GM18507 (cell line): Measurements from ENCODE around the gene KCNJ1.

Experiments used
- DNase-seq: peaks from one replicate; pipeline ENCODE4 v3.0.0; 2011; ENCODE audit warnings: low read depth; ENCODE audit not compliant: insufficient read length; ENCODE audit errors: extremely low spot score
- FAIRE-seq: peaks from 2 replicates; lab custom pipeline; 2011; peaks lifted over from hg19 to GRCh38; lab: Jason Lieb, UNC

Gene KCNJ1

GRCh38 chr11:128886406-128887124, 19.5 kb upstream of the KCNJ1 start:
- DNase-seq: no peak
- FAIRE-seq: no peak

- DNase-seq: peak; percentile 39
- FAIRE-seq: peak; percentile 77
Observed at GRCh38 chr11:128884703-128885338, 17.7 kb upstream of the KCNJ1 start.

DNA sequence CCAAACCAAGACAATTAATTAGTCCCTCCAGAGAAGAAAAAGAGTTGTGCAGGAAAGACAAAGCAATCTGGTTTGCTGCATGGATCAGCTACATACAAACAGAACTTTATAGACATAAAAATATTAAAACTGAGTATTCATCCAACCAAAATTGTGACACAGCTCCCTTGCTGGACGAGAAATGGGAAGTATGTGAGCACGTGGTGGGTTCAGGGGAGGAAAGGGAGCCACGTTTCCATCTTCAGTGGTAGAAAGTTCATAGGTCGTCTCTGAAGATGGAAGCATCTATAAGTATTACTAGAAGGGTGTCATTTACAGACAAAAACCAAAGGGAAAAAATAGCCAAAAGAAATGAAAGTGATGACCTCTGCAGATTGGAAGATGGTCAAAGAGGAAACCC, 17.0 kb upstream of the KCNJ1 start:
- FAIRE-seq: no peak

DNA sequence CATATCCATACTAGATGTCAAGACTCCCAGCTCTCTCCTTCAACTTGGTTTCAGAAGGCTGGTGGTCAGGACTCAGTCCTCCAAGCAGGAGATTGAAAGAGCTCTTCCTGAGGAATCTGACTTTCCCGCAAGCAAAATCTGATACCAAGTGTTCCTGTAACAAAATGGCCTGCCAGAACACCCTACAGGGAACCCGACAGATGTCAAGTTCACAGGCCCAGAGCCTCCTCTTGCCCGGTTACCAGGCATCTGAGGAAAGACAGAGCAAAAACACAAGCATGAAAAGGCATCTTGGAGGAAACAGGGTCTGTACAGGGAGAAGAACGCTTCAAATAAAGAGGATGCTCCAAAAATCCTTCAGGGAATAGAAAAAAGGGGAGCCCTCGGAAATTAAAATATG, 15.4 kb upstream of the KCNJ1 start:
- DNase-seq (no peak), FAIRE-seq (no peak)

More for the DNA sequence above, 17.0 kb upstream of the KCNJ1 start:
- DNase-seq: no peak

- DNase-seq (no peak), FAIRE-seq (no peak)
Observed at GRCh38 chr11:128881221-128881620, 14.1 kb upstream of the KCNJ1 start.

DNA sequence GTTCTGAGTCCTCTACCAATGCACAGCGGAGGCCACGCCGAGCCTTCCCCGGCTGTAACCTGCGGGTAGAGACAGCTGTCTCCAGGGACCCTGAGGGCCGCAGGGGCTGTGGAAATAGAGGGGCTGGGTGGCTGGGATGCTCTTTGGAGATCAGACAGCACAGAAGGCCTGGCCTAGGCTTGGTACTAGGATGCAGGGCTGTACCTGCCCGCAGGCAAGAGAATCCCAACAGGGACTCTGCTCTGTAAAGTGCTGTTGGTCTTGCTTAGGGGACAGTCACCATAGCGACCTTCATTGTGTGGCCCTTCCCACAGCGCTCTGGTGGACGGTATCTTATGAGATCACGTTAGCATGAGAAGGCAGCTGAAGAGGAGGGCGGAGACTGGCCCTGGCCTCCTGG, 12.7 kb upstream of the KCNJ1 start:
- FAIRE-seq (no peak), DNase-seq (no peak)

GRCh38 chr11:128878455-128878854, 11.4 kb upstream of the KCNJ1 start:
- no peak for FAIRE-seq
- DNase-seq: no peak

DNA sequence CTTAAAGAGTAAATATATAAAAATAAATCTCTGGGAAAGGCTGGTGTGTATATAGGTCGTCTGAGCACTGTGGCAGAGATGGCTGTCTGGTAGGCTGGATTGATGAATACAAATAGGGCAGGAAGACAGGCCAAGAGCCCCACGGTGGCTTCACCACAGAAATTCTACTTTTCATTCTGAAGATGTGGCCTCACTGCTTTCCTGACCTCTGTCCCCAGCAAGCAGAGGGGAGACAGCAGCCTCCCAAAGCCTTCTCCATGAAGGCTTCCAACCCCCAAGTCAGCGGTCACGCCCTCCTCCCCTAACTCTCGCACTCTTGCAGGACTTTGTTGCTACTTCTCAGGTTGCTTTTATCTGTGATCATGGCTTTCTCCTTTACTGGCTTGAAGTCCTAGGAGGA, 10.6 kb upstream of the KCNJ1 start:
- DNase-seq: no peak
- no peak for FAIRE-seq

- no peak for FAIRE-seq
Observed at GRCh38 chr11:128876133-128876650, 9.1 kb upstream of the KCNJ1 start.

GRCh38 chr11:128874427-128874826, 7.3 kb upstream of the KCNJ1 start:
- no peak for FAIRE-seq

More at GRCh38 chr11:128876133-128876650, 9.1 kb upstream of the KCNJ1 start:
- no peak for DNase-seq

DNA sequence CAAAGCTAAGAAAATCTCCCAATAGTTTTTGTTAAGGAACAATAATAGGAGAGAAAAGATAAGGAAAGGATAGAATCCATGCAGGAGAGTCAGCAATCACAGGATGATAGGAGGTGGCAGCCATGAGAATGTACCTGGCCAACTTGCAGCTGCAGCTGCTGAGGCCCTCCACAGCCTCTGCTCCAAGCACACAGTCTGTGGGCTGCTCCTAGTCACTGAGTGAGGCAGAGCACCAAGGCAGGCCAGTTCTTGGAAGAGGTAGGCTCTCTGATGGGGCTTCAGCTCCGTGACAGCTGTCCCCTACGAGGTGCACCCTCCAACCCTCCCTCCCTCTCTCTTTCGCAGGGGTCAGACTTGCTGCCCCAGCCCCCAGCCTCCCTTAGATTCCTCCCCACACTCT, 5.5 kb upstream of the KCNJ1 start:
- FAIRE-seq (no peak), DNase-seq (no peak)

More at GRCh38 chr11:128874427-128874826, 7.3 kb upstream of the KCNJ1 start:
- DNase-seq: no peak

DNA sequence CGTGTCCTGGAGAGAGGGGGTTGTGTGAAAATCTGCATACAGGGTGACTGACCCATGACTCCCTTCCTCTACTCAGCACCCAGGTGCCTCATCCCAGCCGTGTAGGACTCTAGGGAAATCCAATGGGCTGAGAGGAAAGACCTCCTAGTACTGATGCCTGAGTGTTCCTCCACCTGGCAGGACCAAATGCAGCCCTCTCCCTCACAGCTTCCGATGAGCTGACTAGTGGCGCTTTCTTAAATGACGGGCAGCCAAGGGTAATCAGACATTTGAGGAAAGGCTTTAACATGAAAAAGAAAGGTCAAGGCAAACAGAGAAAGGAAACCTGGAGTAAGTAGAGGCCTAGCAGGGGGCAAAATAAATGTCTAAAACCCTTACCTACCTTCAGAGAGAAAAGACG, 5.0 kb upstream of the KCNJ1 start:
- DNase-seq (no peak), FAIRE-seq (no peak)

GRCh38 chr11:128871168-128871610, 4.1 kb upstream of the KCNJ1 start:
- FAIRE-seq (no peak), DNase-seq (no peak)

DNA sequence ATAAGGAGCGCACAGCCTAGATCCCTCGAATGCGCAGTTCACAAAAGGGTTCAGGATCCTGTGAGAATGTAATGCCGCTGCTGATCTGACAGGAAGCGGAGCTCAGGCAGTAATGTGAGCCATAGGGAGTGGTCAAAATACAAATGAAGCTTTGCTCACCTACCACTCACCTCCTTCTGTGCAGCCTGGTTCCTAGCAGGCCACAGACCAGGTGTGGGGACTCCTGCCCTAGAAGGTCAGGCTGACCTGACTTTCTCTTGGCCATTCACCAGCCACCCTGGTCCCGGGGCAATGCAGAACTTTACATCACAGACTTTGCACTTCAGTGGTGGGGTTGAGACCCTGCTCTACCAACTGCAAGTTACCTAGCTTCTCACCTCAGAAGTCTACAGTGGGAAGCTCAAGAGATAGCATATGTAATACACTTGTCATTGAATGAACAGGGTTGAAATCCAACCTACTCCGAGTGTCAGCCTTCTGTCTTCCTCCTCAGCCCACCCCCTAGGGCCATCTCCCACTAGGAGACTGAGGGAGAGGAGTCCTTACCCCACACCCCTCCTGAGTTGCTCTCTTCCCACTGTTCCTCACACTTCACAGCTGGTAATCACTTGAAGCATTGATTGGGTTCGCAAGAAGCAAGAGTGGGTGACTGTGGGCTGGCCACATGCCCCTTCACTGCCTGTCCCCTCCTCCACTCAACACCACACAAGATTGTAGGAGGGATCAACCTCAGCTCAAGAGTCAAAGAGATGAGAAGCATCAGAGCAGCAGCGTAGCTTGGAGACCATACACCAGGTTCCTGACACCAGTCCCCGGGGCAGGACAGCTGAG, 2.0 kb upstream of the KCNJ1 start:
- no peak for FAIRE-seq
- DNase-seq: no peak

GRCh38 chr11:128865490-128865889, 1.6 kb downstream of the KCNJ1 start:
- DNase-seq (no peak), FAIRE-seq (no peak)

DNA sequence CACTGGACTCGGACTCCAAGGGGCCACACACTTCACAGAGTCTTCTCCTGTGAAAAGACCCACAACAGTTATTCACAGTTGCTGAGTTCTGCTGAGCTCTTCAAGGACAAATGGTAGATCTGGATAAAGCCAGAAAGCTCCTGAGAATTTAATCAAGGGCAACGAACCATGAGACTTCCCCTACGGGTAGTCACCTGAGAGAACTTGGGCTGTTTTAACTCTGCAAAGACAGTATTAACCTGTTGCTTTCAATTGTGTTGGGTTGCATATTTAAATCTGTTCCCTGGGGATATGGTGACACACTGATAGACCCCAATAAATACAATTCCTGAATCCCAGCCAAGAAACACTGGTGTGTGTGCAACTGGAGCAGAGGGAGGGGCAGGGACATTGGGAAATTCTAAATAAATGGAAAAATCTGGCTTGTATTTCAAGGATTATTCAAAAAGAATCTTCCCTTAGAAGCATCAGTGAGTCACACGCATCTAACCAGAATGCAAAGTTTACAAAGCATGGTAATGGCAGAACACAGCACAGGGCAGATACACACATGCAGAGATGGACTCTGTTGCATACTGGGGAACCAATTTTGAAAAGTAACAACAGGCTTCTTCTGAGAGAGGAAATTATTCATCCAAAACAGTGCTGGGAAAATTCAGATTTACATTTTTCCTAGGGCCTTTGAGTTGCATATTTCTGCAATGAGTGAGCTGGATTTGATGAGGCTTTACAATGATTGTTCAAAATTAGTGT, 4.0 kb downstream of the KCNJ1 start:
- DNase-seq: no peak
- no peak for FAIRE-seq

- DNase-seq (no peak), FAIRE-seq (no peak)
Observed at GRCh38 chr11:128862406-128862805, 4.7 kb downstream of the KCNJ1 start.

- FAIRE-seq (no peak), DNase-seq (no peak)
Observed at GRCh38 chr11:128860571-128861361, 6.3 kb downstream of the KCNJ1 start.
